SJSA1 (cell line): ENCODE results near the gene GAB1. TPM values are rescaled to one million over a fixed set of nuclear protein-coding genes. Genes with fewer than 3 reads are reported as not detected.
A peak's percentile ranks its signal among the peaks of the same experiment; 100 is the strongest.

ENCODE experiments used
- DNase-seq, 2 experiments: peaks; one replicate each; pipeline ENCODE4 v3.0.0-alpha.2; 2015 to 2020; ENCODE audit warnings: low spot score in 2 of 2, low read depth in 1 of 2
- H3K27ac ChIP-seq: fragments of 250-450 bp; sonication (Bioruptor Pico); 2 replicates; pipeline ENCODE4 v1.5.1; 2020; ENCODE audit warnings: mild to moderate bottlenecking, moderate library complexity
- H3K27me3 ChIP-seq: fragments of 250-450 bp; sonication (Bioruptor Pico); replicated peaks from 2 replicates; pipeline ENCODE4 v1.5.1; 2020; ENCODE audit warnings: mild to moderate bottlenecking, moderate library complexity
- H3K36me3 ChIP-seq: fragments of 250-450 bp; sonication (Bioruptor Pico); 2 replicates; pipeline ENCODE4 v1.5.1; 2020; ENCODE audit warnings: mild to moderate bottlenecking
- H3K4me1 ChIP-seq: fragments of 250-450 bp; sonication (Bioruptor Pico); replicated peaks from 2 replicates; pipeline ENCODE4 v1.6.1; 2021; ENCODE audit warnings: mild to moderate bottlenecking
- H3K4me3 ChIP-seq: fragments of 250-450 bp; sonication (Bioruptor Pico); 2 replicates; pipeline ENCODE4 v1.5.1; 2020; ENCODE audit warnings: mild to moderate bottlenecking
- H3K9me3 ChIP-seq: fragments of 250-450 bp; sonication (Bioruptor Pico); replicated peaks from 2 replicates; pipeline ENCODE4 v1.5.1; 2020; ENCODE audit warnings: mild to moderate bottlenecking
- total RNA-seq: library from RNA; depleted of rRNA; stranded (reverse); fragments of >200 nt; shearing (Covaris generic); gene quantifications from 2 replicates; pipeline ENCODE4 v1.2.3, GENCODE V29; 2014; rRNA removed

The GAB1 gene
- 2.3 and 7.8 TPM in 2 replicates for total RNA-seq

DNA sequence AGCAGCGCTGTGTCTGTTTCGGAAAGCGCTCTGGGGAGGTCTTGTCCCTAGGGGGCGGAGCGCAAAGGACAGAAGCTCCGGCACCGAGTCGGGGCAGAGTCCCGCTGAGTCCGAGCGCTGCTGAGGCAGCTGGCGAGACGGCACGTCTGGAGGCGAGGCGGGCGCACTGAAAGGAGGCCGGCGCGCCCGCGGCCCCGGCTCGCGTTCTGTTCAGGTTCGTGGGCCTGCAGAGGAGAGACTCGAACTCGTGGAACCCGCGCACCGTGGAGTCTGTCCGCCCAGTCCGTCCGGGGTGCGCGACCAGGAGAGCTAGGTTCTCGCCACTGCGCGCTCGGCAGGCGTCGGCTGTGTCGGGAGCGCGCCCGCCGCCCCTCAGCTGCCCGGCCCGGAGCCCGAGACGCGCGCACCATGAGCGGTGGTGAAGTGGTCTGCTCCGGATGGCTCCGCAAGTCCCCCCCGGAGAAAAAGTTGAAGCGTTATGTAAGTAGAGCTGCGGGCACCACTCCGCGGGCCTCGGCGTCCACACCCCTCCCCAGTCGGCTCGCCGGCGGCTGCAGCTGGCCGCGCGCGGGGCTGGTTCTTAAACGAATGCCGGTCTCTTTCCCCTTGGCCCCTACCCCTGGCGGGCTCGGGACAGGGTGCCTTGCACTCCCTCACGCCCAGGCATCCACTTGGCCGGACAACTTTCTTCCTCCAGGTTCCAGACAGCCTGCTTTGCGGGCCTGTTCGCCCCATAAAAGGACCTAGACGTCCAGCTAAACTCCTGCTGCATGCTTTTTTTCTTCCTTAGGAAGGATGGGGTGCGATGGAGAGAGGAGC, at the start of gene GAB1:
TSS of gene GAB1 (plus strand) at position 96 of the 819 bp plus-strand sequence. CDS start at position 409, 313 bp downstream.
- H3K27ac ChIP-seq: peak within 1 kb of the TSS; percentile 5; the same call in 1 of the 2 replicates
- peak within 1 kb of the TSS; percentile 78 for H3K4me3 ChIP-seq
- no peaks in the 10 kb centered on the region for H3K27me3 ChIP-seq
- H3K36me3 ChIP-seq: no peaks in the 10 kb centered on the region; the same call in 1 of the 2 replicates
- H3K4me1 ChIP-seq: peaks cover 9% of the 10 kb centered on the region
- H3K9me3 ChIP-seq: no peaks in the 10 kb centered on the region
- DNase-seq: peak; percentile 73 to 81

GRCh38 chr4:143287572-143287923, 49.1 kb upstream of the GAB1 start:
- H3K36me3 ChIP-seq: no peaks in the 10 kb centered on the region
- no peak overlapping the region for H3K4me3 ChIP-seq
- no peaks in the 10 kb centered on the region; the same call in 1 of the 2 replicates for H3K4me1 ChIP-seq
- no peaks in the 10 kb centered on the region; the same call in 1 of the 2 replicates for H3K27me3 ChIP-seq
- H3K9me3 ChIP-seq: 0 out of 2 replicates have a peak, but pooled peaks cover under 1% of the 10 kb centered on the region
- H3K27ac ChIP-seq: no peak overlapping the region
- DNase-seq: no peak

- Histone ChIP-seq H3K27ac (no peak overlapping the region), H3K4me1 (no peaks in the 10 kb centered on the region; the same call in 1 of the 2 replicates), H3K36me3 (no peaks in the 10 kb centered on the region), H3K27me3 (no peaks in the 10 kb centered on the region; the same call in 1 of the 2 replicates), H3K9me3 (no peaks in the 10 kb centered on the region), H3K4me3 (no peak overlapping the region)
- no peak for DNase-seq
Measured at GRCh38 chr4:143288171-143288570, 48.5 kb upstream of the GAB1 start.

DNA sequence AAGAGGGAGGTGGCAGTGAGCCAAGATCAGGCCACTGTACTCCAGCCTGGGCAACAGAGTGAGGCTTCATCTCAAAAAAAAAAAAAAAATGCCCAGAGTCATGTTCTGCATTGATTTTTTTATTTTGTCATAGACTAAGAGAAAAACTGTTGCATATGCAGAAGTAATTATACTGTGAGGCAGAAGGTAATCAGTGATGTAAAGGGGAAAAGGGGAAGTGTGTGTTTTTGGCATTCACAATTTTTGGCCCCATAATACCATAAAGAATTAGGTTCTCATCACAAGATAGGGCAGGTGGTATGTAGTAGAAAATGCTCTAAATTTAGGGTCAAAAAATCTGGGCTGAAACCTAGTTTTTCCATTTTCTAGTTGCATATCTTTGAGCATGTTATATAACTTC, 47.3 kb upstream of the GAB1 start:
- no peak overlapping the region for H3K27ac ChIP-seq
- no peak overlapping the region for H3K4me3 ChIP-seq
- no peaks in the 10 kb centered on the region; the same call in 1 of the 2 replicates for H3K4me1 ChIP-seq
- no peak for DNase-seq
- H3K9me3 ChIP-seq: no peaks in the 10 kb centered on the region
- H3K27me3 ChIP-seq: no peaks in the 10 kb centered on the region; the same call in 1 of the 2 replicates
- no peaks in the 10 kb centered on the region for H3K36me3 ChIP-seq

GRCh38 chr4:143291314-143291713, 45.4 kb upstream of the GAB1 start:
- peaks cover 3% of the 10 kb centered on the region; the same call in 1 of the 2 replicates for H3K27me3 ChIP-seq
- H3K9me3 ChIP-seq: no peaks in the 10 kb centered on the region
- H3K27ac ChIP-seq: no peak overlapping the region
- H3K4me1 ChIP-seq: no peaks in the 10 kb centered on the region; the same call in 1 of the 2 replicates
- H3K4me3 ChIP-seq: no peak overlapping the region
- no peaks in the 10 kb centered on the region for H3K36me3 ChIP-seq
- no peak for DNase-seq

- Histone ChIP-seq H3K27ac (no peak overlapping the region), H3K4me3 (no peak overlapping the region), H3K27me3 (peaks cover 3% of the 10 kb centered on the region; the same call in 1 of the 2 replicates), H3K4me1 (no peaks in the 10 kb centered on the region), H3K36me3 (no peaks in the 10 kb centered on the region), H3K9me3 (no peaks in the 10 kb centered on the region)
- DNase-seq: no peak
Measured at GRCh38 chr4:143292858-143293257, 43.8 kb upstream of the GAB1 start.

DNA sequence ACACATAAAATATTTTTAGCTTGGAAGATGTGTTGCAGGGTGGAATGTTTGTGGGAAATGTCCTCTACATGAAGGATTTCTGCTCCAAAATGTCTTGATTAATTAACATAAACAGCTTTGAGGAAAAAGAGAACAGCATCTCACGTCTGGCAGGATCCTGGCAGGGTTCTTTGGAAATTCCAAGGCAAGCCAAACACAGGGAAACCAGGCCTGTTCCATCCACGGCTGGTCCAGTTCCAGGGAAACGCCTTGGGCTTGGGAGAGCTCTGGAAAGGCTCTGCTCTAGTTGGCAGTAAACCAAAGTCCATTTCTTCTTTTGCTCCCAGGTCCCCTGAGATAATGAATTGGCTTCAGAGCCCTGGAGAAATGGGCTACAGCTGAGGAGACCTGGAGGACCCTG, 42.4 kb upstream of the GAB1 start:
- H3K4me1 ChIP-seq: no peaks in the 10 kb centered on the region
- no peak overlapping the region for H3K4me3 ChIP-seq
- H3K27me3 ChIP-seq: 0 out of 2 replicates have a peak, but pooled peaks cover 3% of the 10 kb centered on the region
- H3K9me3 ChIP-seq: no peaks in the 10 kb centered on the region
- H3K27ac ChIP-seq: no peak overlapping the region
- no peak for DNase-seq
- no peaks in the 10 kb centered on the region for H3K36me3 ChIP-seq

GRCh38 chr4:143294710-143295275, 41.9 kb upstream of the GAB1 start:
- no peaks in the 10 kb centered on the region for H3K4me1 ChIP-seq
- H3K27ac ChIP-seq: no peak overlapping the region
- no peak for DNase-seq

GRCh38 chr4:143296397-143297067, 40.1 kb upstream of the GAB1 start:
- Histone ChIP-seq H3K27ac (no peak overlapping the region), H3K9me3 (no peaks in the 10 kb centered on the region), H3K36me3 (no peaks in the 10 kb centered on the region), H3K4me3 (no peak overlapping the region), H3K27me3 (0 out of 2 replicates have a peak, but pooled peaks cover 3% of the 10 kb centered on the region), H3K4me1 (no peaks in the 10 kb centered on the region)
- no peak for DNase-seq

More at GRCh38 chr4:143294710-143295275, 41.9 kb upstream of the GAB1 start:
- Histone ChIP-seq H3K9me3 (no peaks in the 10 kb centered on the region), H3K36me3 (no peaks in the 10 kb centered on the region), H3K27me3 (0 out of 2 replicates have a peak, but pooled peaks cover 3% of the 10 kb centered on the region), H3K4me3 (no peak overlapping the region)

DNA sequence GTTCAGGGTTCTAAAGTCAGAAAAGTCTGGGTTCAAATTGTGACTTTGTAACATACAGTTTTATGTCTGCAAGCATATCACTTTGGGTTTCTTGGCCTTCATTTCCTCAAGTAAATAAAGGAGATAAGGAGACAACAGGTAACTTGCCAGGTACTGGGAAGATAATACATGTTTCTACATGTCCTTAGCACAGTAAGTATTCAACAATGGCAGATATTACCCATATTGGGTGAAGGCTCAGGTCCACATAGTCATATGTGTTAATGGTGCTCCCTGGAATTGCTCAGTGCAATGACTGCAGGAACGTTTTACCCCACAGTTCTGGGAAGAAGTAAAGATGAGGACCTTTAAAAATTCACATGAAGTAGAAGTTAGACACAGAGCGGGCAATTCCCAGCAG, 35.8 kb upstream of the GAB1 start:
- Histone ChIP-seq H3K27me3 (no peaks in the 10 kb centered on the region), H3K4me1 (no peaks in the 10 kb centered on the region), H3K4me3 (no peak overlapping the region), H3K36me3 (no peaks in the 10 kb centered on the region), H3K27ac (no peak overlapping the region), H3K9me3 (no peaks in the 10 kb centered on the region)
- DNase-seq: no peak

DNA sequence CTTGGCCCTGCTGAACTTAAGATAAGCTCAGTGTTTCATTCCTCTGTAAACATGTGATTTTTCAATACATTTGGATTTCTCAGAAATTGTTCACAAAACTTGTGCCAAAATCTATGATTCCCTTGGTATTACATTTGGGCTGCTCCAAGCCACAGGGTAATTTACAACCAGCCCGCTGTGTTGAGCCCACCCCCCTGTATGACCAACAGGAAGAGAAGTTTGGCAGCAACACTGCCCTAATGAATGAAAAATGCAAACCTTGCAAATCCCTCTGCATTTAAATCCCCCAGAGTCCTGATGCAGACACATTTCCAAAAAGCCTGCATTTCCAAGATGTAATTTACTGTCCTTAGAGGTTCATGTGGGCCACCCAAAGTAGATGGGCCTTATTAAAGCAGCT, 34.1 kb upstream of the GAB1 start:
- H3K9me3 ChIP-seq: no peaks in the 10 kb centered on the region; the same call in 1 of the 2 replicates
- no peak for DNase-seq
- H3K27ac ChIP-seq: no peak overlapping the region
- H3K4me3 ChIP-seq: no peak overlapping the region
- H3K4me1 ChIP-seq: no peaks in the 10 kb centered on the region
- no peaks in the 10 kb centered on the region for H3K27me3 ChIP-seq
- H3K36me3 ChIP-seq: no peaks in the 10 kb centered on the region

DNA sequence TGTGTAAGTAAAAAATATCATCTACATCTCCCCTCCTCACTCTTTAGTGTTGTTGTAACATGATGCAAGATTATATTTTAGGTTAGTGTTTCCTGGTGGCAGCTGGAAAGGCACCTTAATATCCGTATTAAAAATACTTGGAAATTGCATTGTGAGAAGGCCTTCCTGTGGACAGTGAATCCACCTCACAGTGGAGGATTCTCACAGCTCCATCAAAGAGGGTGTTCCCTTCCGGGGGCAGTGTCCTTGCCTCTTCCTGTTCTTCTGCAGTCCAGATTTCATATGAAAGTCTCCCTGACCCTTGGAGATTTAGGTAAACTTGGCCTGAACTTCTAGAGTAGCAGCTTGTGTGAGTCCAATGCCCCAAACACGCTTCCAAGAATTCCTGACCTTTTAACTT, 29.9 kb upstream of the GAB1 start:
- no peaks in the 10 kb centered on the region; the same call in 1 of the 2 replicates for H3K9me3 ChIP-seq
- H3K27ac ChIP-seq: no peak overlapping the region
- 0 out of 2 replicates have a peak, but pooled peaks cover 2% of the 10 kb centered on the region for H3K27me3 ChIP-seq
- no peak for DNase-seq
- H3K36me3 ChIP-seq: no peaks in the 10 kb centered on the region
- no peak overlapping the region for H3K4me3 ChIP-seq
- no peaks in the 10 kb centered on the region for H3K4me1 ChIP-seq

- 0 out of 2 replicates have a peak, but pooled peaks cover 2% of the 10 kb centered on the region for H3K27me3 ChIP-seq
- no peak for DNase-seq
- H3K9me3 ChIP-seq: no peaks in the 10 kb centered on the region; the same call in 1 of the 2 replicates
- H3K4me1 ChIP-seq: no peaks in the 10 kb centered on the region
- H3K36me3 ChIP-seq: no peaks in the 10 kb centered on the region
- H3K4me3 ChIP-seq: no peak overlapping the region
- H3K27ac ChIP-seq: no peak overlapping the region
Measured at GRCh38 chr4:143307531-143307930, 29.1 kb upstream of the GAB1 start.
